Measurements from ENCODE around the gene FILIP1L.

Gene FILIP1L

DNA sequence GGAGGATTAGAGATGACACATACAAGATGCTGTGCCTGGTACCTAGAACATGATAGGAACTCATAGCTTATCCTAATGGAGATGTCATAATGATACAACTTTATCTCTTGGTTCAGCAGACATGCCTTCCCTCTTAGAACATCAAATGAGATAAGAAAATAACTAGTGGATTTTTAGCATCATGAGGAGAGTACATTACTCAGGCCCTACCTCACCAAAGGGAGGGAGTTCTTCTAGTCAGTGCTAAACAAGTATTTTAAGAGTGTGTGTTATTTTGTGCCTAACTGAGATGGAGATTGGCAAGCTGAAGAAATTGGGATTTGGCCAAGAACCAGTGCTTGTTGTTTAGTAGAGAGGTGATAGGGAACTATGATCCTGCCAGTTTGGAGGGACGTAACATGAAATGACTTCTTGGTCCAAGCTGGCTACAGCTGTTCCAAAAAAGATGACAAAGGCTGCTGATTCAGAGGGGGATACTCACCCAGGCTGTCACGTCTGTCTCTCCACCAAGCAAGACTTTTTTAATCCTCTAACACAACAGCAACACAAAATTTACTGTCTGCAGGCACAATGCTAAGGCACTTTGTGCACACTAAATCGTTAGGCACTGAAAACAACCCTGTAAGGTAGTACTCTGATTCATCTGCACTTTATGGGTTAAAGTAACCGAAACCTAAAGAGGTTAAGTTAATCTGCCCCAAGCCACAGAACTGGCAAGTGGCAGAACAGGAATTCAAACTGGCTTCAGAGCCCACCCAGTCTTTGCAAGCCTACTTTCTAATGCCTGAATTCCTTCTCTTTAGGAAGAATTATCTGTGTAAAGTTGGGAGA lies 170.2 kb downstream of the FILIP1L start:
- DNase-seq: no peak

DNA sequence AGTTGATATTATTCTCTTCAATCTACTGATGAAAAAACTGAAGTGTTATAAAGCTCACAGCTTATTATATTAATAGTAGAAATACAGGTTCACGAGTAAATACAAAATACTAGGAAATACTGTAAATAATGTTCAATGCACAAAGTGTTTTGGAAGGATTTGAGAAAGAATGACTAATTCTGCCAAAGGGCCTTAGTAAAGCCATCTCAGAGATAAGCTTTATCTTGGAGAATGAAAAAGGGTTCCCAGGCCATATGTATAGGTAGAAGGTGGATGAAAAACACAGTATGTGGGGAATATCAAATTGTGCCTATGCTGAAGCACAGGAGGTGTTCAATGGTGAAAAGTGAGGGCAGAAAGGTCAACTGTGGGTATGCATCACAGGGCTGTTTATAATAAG lies 173.1 kb downstream of the FILIP1L start:
- no peak for DNase-seq

DNA sequence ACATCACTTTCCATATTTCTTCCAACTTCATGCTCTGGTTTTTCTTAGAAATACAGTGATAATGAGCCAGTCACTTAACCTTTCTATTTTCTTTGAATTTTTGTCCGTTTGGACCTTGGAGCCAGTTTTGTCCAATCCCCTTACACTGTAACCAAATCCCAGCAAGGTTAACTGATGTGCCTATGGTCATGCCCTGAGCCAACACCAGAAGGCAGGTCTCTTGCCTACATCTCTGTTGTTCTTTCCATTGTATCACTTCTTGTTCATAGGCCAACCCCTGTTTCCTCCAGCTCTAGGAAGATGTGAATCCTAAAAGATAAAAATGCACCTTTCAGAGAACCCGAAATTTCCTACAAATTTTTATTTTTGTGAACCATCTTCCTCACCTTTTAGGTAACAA lies 174.0 kb downstream of the FILIP1L start:
- no peak for DNase-seq

DNA sequence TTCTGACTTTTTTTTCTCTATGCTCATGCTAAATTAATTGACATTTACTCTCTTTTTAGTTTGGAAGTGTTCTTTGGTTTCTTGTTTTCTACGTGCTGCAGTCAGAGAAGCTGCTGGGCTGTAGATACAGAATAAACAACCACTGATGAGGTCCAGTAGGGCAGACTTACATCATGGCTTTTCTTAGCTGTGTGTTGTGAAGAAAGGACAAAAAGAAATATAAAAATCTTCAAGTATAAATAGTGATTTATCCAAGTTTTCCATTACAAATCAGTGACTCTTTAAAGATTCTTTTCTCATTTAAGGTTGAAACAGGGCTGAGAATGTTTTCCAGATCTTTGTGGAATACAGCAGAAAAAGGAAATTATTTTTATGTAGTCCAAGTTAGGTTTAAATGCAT lies 174.4 kb downstream of the FILIP1L start:
- DNase-seq: no peak

DNA sequence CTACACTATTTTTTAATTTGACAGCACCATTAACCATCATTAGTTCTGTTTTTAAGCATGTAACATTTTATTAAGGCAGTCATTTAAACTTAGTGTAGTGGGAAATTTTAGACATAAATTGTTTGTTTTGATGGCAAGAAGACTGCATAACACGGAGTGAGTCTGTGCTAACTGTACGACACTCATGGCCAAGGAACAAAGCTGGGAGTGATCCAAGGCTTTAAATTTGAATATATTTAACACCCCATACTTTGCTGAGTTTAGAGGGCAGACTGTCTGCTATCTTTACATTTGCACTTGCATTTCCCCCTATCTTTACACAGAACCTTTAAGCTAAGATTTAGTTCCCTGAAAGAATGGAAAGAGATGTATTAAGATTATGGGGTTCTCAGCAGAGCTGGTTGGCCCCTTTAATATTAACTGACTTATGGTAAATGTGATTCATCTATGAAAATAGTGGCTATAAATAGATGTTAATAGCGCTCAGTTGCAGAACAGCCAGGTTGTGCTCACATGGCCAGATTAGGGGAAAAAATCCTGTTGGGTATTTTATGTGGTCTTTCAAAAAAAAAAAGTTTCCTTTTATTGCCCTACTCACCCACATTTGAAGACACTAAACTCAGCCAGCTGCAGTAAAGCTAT lies 175.9 kb downstream of the FILIP1L start:
- no peak for DNase-seq

DNA sequence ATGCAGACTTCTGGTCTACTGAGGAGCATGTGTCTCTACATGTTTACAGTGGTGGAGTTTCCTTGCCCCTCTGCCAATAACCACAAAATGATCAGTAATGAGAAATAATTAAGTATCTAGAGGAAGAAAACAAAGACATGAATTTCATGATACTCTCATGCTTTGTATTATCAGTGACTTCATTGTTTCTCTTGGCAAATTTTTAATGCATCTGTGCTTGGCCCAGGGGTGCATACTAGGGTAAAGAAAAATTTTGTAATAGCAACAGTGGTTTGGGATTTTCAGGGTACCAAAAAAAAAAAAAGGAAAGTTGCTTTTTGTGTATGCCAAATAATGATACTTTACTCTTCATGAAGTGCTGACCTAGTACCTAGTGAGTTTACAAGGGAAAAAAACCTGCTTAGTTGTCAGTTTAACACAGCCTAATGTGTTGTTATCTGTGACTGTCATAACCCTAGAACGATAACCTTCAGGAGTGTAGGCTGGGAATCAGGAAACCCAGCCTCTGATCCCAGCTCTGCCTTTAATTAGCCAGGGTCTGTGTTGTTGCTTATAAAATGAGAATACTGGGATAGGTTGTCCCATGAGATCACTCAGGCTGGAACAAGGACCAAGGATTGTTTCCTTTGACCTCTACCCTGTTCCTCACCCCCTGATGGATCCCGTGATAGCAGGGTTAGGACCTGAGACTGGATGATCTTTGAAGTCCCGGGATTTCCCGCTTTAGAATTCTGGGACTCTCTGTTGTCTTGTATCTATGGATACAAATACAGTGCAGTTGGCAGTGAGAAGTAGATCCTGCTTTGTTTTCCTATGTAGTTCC lies 179.1 kb downstream of the FILIP1L start:
- no peak for DNase-seq

DNA sequence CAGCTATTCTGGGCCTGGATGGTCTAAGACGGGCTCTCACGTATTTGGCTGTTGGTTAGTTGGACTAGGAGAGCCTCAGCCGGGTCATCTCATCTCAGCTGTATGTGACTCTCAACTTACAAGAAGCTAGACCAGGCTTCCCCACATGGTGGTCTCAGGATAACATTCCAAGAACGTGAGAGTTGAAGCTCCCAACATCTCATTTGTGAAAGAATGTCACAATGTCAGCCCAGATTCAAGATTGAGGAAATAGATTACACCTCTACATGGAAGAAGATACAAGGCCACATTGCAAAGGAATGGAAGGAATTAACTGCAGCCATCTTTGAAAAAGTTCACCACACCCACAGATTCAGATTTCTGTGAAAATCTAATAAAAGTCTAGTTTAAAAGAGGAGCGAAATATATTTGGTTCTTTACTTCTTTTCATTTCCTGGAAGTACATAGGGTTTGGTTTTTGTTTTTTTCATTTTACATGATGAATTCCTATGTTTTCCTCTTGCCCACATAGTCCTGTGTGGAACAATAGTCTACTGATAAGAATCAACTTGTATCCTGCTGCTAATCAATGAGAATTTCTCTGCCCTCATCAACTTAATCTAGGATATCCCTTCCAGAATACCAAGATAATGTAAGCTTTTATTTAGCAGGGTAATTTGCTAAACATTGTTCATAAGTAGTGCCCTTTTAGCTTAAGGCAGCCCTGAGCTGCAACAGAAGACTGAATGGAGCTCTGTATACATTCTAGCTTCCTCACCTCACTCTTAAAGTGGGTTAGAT lies 180.1 kb downstream of the FILIP1L start:
- DNase-seq: no peak

DNA sequence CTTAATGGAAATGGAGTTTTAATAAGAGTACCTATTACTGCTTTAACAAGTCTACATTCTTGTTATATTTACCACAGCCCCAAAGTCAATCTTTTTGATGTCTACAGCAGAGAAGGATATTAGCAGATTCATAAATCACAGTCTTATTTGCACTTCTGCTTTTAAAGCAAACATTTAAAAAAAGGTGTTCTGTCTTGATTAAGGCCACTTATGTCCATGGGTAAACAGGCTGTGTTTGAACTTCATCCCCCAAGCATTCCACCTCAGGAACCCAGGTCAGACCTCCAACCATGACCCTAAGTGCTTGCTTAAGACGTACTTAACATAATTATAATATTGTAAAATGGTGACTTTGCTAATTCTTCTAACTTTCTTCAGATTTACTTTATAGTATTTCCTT lies 183.2 kb downstream of the FILIP1L start:
- DNase-seq: no peak

DNA sequence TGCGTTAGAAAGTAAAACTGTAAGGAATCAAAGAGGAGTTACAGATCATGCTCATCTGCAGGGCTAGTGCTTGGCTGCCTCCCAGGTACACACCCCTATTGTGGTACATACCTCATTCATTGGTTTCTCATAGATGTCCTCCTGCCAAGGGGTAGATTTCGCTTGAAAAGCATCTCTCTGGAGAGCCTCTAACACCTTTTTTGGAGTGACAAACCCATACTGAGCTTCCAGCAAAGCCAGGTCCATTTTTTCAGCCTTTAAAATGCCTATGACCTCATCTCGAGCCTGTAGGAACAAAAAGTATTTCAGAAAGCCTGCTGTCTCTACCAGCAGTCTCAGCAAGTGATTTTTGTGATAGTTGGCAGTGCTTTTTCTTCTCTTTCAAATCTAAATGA lies 184.6 kb downstream of the FILIP1L start:
- DNase-seq: no peak

DNA sequence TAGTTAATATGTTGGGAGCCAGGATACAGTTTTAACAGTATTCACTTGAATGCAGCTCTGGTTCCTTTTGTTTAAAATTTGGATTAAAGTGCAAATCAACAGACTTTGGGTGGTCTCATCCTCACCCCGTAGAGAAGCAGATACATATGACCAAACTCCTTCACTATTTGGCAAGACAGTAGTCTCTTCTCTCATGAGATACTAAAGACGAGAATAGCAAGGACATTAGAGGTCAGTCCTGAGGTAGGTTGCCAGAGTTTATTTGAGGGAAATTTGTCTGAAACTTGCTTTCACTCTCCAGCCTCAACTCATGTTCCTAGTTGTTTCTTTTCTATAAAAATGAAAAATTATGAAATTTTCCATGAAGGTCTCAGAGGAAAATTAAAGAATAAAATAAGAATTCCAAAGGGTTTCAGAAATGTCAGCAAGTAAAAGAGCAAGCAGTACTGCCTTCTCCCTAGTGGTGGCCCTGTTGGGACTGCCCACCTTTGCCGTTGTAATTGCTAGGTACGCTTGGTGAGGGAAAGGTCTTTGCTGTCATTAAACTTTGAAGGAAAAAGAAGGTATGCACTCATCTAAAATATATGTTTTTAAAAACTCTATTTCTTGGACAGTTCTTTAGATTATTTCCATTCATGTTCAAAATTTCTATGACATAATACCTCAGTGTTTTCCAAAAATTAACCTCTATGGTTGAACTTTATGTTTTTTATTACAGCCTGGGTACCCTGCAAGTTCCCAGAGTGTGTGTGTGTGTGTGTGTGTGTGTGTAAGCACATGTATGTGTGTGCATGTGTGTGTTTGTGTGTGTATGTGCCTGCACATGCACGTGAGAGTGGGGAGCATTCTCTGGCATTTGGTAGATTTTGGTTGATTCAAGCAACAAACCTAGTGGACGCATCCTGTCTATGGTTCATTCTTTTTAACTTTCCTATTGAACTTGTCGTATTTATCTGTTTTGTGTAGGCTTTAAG lies 185.2 kb downstream of the FILIP1L start:
- no peak for DNase-seq

DNA sequence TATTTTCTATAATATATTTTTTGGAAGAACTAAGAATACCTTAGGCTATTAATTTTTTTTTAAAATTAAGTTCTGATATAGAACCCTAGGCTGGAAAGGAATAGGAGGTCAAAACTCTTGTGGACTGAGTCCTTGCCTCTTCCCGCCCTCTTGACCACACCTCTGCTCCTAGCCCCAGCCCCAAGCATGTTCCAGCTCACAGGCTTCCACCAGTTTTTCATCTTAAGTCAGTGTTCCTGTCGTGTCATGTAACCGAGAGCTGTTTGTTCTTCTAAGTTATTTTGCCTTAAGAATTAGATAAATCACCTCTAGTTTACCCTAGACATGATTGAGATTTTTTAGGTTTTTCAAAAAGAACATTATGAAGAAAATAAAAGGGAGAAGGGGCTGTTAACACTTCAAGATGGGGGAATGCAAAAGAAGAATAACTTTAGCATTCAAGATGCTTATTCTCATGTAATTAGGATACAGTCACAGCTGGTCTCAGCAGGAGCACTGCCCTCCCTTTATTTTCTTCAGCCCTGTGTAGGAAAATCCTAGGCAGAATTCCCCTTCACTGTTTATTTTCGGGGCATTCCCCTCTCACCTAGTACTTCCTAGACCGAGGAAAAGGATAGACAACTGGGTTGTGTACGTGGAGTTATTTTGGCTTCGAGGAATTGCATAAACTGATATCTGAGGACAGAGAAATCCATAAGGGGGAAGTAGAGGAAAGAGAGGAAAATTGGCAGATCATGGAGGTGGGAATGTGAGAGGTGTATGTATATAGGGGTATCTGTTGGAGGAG lies 186.4 kb downstream of the FILIP1L start:
- no peak for DNase-seq

DNA sequence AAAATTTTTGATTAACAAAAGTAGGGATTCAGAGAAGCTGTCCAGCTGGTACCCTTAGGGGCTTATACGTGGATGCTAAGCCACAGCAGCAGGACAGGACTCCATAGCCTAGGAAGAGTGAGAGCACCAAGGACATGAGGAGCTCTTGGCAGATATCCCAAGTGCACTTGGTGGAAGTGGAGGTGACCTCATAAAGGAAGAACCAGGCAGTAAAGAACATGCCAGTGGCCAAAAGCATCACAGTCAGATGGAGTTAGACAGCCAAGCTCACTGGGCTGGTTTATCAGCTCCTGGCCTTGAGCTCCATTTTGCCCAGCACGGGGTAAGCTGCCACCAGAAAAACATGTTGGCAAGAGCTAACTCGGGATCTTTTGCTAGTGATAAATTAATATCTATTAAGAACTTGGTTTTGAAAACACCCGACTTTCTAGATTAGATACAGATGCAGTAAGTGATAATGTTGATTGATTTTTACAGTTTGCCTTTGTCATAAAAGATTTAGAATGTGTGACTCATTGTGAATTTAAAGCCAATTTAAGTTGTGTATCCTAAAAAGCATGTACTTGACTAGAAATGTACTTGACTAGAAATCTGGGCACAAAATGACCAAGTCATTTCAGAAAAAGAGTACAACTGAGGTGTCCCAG lies 188.6 kb downstream of the FILIP1L start:
- DNase-seq: no peak

DNA sequence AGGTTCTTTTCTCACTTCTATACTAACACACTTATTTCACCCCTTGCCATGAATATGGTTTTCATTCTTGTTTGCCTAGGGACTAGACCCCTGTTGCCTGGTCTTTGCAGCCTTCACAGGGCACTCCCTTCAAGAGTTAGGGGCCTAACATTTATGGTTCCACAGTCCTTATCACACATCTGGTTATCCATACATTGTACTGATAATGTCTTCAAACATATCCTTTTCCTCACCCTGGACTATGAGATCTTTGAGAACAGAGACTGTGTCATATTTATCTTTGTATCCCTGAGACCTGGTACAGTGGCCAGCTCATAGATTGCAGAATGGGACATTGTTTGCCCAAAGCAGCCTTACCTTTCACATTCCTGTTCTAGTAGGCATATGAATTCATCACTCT lies 190.4 kb downstream of the FILIP1L start:
- DNase-seq: no peak

DNA sequence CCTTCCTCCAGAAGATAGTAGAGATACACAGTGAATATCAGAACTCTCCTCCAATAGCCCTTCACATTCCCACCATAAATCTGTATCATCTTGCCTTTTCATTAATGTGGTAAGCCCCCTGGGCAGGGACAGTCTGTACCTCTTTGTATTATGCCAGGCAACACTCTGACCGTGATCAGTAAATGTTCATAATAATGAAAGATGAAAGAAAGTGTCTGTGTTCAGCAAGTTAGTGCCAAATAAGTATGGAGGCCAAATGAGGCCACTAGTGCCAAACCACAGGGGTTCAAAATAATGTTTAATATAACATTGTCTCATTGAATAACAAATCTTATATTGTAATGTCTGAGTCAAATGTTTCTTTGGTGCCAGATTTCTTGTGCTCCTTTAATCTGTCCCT lies 192.3 kb downstream of the FILIP1L start:
- DNase-seq: no peak

DNA sequence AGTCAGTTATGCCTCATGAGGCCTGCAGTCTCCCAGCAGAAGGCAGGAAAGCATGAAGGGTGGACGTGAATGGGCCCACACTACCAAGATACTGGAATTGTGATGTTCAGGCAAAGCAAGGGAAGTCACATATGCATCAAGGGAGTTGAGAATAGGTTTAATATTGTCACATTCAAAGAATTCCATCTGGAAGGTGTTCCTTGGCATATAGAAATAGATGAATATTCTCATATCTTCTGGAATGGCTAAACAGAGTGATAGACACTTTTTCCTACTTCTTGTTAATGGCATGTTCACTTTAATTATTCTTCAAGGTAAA lies 193.0 kb downstream of the FILIP1L start:
- DNase-seq: no peak

DNA sequence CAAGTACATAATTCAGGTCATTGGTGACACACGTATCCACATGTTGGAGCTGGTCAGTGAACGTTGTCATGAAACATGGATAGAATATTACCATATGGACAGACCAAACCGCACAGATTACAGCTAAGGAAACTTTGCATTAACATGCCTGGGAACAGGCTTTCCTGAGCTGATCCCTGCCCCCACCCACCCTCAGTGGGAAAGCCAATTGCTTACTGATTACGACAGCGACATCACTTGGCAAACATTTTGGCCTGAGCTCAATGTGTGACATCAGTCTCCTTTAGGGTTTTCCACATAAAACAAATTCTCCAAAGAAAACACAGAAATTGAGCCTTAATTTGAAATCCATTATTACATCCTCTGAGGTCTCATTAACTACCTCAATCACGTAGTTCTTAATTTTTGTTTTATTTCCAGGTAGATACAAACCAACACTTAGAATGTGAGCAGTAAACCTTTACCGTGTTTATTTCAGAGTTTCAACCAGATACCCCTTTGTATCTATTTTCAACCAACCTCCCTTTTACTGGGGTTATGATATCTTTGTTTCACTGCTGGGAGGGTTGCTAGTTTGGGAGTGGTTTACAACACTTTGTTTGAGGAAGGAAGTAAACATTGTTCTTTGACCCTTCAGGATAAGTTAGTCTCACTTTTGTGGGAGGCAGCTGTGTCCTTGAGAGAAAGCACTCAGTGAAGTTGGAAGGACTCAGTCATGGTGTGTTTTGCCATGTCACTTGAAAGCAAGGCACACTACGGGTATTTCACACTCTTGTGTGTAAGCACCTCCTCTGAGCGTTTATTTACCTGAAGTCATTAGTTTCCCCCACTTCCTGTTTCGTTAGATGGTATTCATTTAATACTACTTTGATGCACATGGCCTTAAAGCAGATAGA lies 193.6 kb downstream of the FILIP1L start:
- no peak for DNase-seq

DNA sequence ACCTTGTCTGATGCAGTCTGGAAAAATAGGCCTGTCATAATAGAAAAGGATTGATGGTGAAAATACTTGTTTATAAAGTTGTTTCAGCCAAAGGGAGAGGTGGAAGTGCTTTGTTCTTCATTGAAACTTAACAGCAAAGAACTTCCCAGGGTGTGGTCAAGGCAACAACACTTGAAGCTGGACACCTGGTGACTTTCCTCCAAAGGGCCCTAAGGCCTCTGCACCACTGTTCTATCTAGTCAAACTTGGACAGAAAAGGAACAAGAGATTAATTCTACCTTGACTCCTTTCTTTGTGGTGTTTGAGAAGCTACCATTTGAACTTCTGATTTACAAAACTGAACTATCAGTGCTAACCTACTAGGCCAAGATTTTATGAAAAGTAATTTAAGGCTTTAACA lies 194.6 kb downstream of the FILIP1L start:
- DNase-seq: no peak

DNA sequence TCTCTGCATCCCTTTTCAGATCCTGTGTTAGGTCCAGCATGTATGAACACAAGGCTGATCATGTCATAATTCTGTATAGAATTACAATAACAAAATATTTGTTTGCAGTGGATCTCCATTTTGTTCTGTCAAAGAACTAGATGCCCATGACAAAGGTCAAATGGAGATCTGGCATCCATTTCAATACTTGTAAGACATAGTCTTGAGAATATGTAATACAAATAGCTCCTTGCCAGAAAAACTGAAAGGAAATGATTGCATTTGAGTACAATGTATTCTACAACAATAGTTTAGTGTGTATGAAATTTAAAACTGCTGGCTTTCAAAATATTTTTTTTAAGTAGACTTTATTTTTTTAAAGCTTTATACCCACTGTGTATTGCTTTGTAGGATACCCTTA lies 195.6 kb downstream of the FILIP1L start:
- DNase-seq: no peak

DNA sequence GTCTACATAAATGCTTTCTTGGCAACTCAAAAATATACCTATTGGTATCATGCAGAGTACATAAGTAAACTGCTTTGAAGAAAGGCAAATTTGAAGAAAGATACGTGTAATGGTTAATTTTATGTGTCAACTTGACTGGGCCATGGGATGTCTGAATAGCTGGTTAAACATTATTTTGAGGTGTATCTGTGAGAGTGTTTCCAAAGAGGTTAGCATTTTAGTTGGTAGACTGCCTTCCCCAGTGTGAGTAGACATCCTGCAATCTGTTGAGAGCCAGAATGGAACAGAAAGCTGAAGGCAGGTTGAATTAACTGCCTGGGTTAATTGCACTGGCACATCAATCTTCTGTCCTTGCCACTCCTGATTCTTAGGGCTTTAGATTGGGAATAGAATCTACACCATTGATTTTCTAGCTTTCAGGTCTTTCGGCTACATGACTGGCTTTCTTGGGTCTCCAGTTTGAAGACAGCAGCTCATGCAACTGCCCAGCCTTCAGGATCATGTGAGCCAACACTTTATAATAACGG lies 198.3 kb downstream of the FILIP1L start:
- DNase-seq: no peak
